HG02623 (cell line): ENCODE data around the gene NMD3.

Experiments used
- ATAC-seq: cut with Tn5 transposase; IDR thresholded peaks from one replicate; pipeline ENCODE4 v1.9.1; 2021; ENCODE audit warnings: moderate library complexity; ENCODE audit not compliant: unreplicated experiment

Gene NMD3

GRCh38 chr3:161230621-161231171 is 9.6 kb downstream of the NMD3 start:
- no peak for ATAC-seq

- no peak for ATAC-seq
These were observed 10.8 kb downstream of the NMD3 start for GRCh38 chr3:161231861-161232260.

GRCh38 chr3:161233557-161233956 is 12.4 kb downstream of the NMD3 start:
- ATAC-seq: no peak

GRCh38 chr3:161236240-161236639 is 15.1 kb downstream of the NMD3 start:
- ATAC-seq: no peak

GRCh38 chr3:161239700-161240099 is 18.6 kb downstream of the NMD3 start:
- no peak for ATAC-seq

GRCh38 chr3:161244538-161244937 is 23.4 kb downstream of the NMD3 start:
- no peak for ATAC-seq

- no peak for ATAC-seq
These were observed 25.9 kb downstream of the NMD3 start for GRCh38 chr3:161247049-161247448.

GRCh38 chr3:161250116-161250515 is 29.0 kb downstream of the NMD3 start:
- ATAC-seq: no peak

- ATAC-seq: no peak
These were observed 30.6 kb downstream of the NMD3 start for GRCh38 chr3:161251716-161252115.

GRCh38 chr3:161252143-161252542 is 31.0 kb downstream of the NMD3 start:
- no peak for ATAC-seq

GRCh38 chr3:161253711-161254110 is 32.6 kb downstream of the NMD3 start:
- ATAC-seq: no peak

GRCh38 chr3:161254861-161255260 is 33.8 kb downstream of the NMD3 start:
- ATAC-seq: no peak

- no peak for ATAC-seq
These were observed 41.9 kb downstream of the NMD3 start for GRCh38 chr3:161263057-161263456.

GRCh38 chr3:161264852-161265251 is 43.7 kb downstream of the NMD3 start:
- ATAC-seq: no peak

- no peak for ATAC-seq
These were observed 44.9 kb downstream of the NMD3 start for GRCh38 chr3:161265916-161266571.

GRCh38 chr3:161266731-161267150 is 45.6 kb downstream of the NMD3 start:
- ATAC-seq: no peak

- ATAC-seq: no peak
These were observed 46.5 kb downstream of the NMD3 start for GRCh38 chr3:161267646-161268045.

- ATAC-seq: no peak
These were observed 47.5 kb downstream of the NMD3 start for GRCh38 chr3:161268601-161269000.

GRCh38 chr3:161270991-161271390 is 49.9 kb downstream of the NMD3 start:
- ATAC-seq: no peak

GRCh38 chr3:161271646-161272045 is 50.5 kb downstream of the NMD3 start:
- ATAC-seq: no peak

- ATAC-seq: no peak
These were observed 51.4 kb downstream of the NMD3 start for GRCh38 chr3:161272524-161272923.

GRCh38 chr3:161273589-161274218 is 52.6 kb downstream of the NMD3 start:
- ATAC-seq: no peak
